NCI-H2081 (cell line): ENCODE measurements around the gene NADK2.
"Not testable (repeated sequence)": the region's sequence is repeated elsewhere in the genome, so short reads cannot be mapped to it uniquely, and the experiment has no call there.

Source experiments
- DNase-seq, 2 experiments: peaks; one replicate each; lab custom pipeline; 2025; lab: John Stamatoyannopoulos, UW

Gene NADK2

GRCh38 chr5:36206913-36207312 is 34.8 kb downstream of the NADK2 start:
- no peak for DNase-seq

- no peak for DNase-seq
These were observed 36.4 kb downstream of the NADK2 start for GRCh38 chr5:36205329-36205728.

DNA sequence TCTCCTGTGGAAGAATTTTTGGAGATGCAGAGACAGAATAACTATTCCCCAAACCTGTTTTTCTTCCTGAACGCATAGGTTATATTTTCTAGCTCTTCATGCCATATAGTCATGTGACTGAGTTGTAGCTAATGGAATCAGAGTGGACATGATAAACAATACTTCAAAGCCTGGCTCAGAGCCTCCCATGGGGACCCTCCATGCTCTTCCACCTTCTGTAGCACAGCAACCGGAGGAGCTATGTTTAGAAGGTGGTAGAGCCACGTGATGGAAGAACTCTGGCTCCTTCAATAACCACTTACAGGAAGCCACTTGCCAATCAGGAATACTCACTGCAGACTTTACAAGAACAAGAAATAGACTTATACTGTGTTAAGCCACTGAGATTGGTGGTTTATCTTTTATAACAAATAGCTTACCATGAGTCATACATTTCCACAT is 39.2 kb downstream of the NADK2 start:
- DNase-seq = no peak

DNA sequence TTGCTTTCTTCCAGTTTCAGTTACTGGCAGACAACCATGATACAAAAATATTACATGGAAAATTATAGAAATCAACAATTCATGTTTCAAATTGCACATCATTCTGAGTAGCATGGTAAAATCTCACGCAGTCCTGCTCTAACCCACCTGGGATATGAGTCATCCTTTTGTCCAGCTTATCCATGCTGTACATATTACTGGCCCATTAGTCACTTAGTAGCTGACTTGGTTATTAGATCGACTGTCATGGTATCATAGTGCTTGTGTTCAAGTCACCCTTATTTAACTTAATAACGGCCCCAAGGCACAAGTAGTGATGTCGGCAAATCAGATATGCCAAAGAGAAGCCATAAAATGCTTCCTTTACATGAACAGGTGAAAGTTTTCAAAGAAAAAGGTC is 41.2 kb downstream of the NADK2 start:
- DNase-seq = no peak

DNA sequence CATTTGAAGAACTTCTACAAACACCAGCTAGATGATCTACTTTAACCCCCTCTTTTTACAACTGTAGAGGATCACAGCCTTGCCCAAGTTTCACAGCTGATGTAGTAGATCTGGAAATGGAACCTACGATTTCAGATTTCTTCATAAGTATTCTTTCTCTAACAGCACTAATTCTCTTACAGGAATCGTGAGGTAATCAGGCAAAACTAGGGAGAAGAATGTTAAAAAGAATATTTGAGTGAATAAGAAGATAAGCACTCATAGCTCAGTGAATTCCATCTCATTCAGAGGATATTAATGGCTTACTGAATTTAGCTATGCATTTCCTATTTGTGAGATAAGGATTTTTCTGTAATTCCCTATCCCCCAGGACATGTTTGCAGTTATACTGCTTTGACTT is 42.1 kb downstream of the NADK2 start:
- no peak for DNase-seq

- peak; percentile 47 to 67 for DNase-seq
These were observed 42.9 kb downstream of the NADK2 start for GRCh38 chr5:36198783-36199182.

GRCh38 chr5:36198281-36198680 is 43.4 kb downstream of the NADK2 start:
- no peak for DNase-seq

DNA sequence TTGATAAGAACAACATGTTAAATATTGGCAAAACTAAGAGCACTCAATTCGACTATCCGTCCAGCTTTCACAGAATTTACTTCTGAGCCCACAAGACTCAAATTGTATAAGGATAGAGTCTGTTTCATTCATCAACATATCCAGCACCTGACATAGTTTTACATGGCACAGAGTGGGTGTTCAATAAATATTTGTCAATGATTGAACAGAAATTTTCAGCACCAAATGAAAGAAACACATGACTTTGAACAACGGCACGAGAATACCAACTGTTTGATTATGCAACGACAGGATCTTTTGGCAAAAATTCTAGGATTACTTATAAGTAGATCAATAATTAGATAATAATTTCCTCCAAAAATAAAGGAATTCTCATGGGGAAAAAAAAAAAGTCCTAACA is 48.0 kb downstream of the NADK2 start:
- DNase-seq = no peak

GRCh38 chr5:36184408-36184807 is 57.3 kb downstream of the NADK2 start:
- DNase-seq = not testable (repeated sequence)

DNA sequence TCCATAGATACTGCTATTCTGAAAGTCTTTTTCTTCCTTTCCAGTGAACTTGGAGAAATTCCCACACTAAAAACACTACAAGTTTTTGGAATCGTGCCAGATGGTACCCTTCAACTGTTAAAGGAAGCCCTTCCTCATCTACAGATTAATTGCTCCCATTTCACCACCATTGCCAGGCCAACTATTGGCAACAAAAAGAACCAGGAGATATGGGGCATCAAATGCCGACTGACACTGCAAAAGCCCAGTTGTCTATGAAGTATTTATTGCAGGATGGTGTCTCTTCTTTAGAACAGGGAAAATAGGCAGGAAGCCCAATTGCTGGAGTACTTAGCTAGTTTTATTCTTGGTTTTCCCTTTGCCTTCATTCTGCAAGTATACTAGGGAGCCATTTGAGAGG is 60.0 kb downstream of the NADK2 start:
- DNase-seq = no peak

GRCh38 chr5:36180556-36181350 is 61.0 kb downstream of the NADK2 start:
- DNase-seq = no peak

DNA sequence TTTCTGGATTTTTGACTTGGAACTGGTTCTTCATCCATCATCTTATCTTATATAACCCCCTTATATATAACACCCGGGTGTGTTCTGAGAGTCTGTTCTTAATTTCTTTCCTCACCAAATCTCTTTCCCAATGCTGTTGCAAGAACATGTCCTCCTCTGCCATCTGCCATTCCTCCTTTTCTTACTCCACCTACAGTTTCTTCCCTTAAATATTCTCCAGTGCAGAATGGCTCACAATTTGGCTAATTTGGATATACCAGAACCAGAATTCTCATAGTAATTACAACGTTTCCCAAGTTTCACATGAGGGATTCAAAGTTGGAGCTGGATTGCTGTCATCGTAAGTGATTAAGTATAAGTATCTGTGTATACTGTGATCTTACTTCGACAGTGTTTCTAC is 61.8 kb downstream of the NADK2 start:
- no peak for DNase-seq

DNA sequence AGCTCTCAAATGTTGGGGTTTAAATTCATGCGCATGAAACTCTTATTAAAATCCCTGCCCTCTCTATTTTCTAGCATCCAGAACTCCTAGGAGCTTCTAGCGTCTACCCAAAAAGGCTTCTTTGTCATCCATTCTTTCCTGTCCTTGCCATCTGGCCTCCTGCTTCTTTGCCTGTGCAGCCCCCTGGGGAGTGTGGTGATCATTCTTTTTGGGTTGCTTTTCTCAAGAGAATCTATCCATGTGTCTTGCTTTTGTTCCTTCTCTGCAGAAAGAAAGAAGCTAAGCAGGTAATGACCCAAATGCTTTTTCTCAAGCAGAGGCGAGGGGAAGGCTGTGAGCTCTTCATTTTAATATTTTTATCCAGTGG is 63.2 kb downstream of the NADK2 start:
- DNase-seq = no peak

DNA sequence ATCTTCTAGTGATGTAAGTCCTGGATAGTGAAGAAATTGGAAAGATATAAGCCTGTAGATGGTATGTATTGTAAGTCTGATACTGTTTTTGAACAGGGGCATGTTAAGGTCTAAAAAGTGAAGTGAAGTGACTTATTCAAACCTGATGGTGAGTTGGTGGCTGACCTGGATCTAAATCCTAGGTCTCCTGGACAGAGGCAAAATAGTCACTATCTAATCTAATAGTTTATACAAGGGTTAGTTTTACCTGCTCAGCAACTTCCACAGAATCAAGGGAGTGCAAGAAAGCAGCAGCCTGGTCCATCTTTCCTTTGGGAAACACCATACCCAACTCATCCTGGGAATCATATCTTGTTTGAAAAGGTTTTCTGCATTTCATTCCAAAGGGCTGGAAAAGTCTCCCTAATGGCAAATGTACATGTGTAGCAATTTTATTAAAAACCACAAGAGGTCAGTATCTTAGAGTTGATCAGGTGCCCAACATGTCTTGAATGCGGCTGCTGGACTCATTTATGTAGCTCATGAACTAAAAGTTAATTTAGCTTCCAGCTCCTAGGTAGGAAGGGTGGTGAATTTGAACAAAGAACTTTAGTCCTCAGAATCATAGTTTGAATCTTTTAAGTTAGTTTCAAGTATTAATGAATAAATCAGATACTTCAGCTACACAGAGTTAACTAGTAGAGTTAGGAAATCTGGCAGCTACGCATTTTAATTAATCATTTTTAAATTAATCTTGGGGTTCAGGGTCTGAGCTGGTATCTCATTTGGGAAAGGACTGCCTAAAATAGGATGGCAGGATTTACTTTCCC is 63.8 kb downstream of the NADK2 start:
- DNase-seq = peak; percentile 27 to 63

GRCh38 chr5:36177154-36177553 is 64.6 kb downstream of the NADK2 start:
- no peak for DNase-seq

- no peak for DNase-seq
These were observed 66.7 kb downstream of the NADK2 start for GRCh38 chr5:36175043-36175442.

GRCh38 chr5:36174119-36174518 is 67.6 kb downstream of the NADK2 start:
- no peak for DNase-seq

- no peak for DNase-seq
These were observed 68.3 kb downstream of the NADK2 start for GRCh38 chr5:36173426-36173825.

DNA sequence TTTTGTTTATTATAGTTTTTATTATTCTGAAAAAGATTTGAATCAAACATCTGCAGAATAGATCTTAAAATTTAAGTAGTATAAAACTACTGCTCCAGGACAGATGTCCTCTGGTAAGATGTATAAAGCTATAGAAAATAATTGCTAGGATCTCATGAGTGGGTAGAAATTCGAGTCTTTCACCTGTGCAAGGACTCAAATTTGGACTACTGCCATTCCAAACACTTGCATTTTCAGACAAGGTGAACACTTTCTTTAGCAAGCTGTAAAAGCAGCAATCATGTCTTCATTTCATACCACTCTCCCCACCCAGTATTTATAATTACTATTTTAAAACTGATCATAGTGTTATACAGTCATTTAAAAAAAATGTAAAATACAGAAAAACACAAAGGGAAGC is 69.1 kb downstream of the NADK2 start:
- DNase-seq = no peak

GRCh38 chr5:36170832-36171424 is 70.8 kb downstream of the NADK2 start:
- DNase-seq = no peak

GRCh38 chr5:36168737-36169136 is 73.0 kb downstream of the NADK2 start:
- no peak for DNase-seq

DNA sequence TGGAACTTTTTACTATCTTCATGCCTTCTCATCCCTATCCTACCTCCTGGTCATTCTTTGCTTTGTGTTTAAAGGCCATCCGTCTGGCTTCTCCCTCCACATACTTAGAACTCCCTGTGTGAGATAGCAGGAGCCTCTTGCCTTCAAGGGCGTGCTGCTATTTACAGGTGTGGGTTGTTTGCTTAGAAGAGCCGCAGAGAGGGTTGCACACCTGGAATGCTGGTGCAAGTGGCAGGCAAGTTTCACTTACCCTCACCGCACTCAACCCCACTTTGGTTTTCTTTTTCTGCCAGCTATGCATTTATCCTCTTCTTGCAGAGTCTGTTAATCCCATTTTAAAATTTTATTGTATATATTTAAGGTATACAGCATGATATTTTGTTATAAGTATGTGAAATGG is 77.3 kb downstream of the NADK2 start:
- DNase-seq = no peak
